Calu3 (cell line): ENCODE measurements around the gene FIGN. TPM values are rescaled to one million over a fixed set of nuclear protein-coding genes. Genes with fewer than 3 reads are reported as not detected.

ENCODE experiments used
- BruUV-seq: library from RNA; stranded (reverse); fragments of 400-500 nt; replicated peaks from 2 replicates; lab custom pipeline; 2021; lab: Mats Ljungman, UMichigan
- CTCF ChIA-PET: fragments of 300-600 bp; sonication (Branson Sonifier 250); formaldehyde crosslinking; loops from one replicate; lab custom pipeline; 2022; ENCODE audit warnings: antibody characterized with exemption; lab: Charles Lee
- DNase-seq: peaks from one replicate; pipeline ENCODE4 v3.0.0; 2022
- H3K27ac Mint-ChIP-seq: one replicate; pipeline ENCODE4 v1.8.0; 2022; ENCODE audit warnings: mixed read lengths; ENCODE audit not compliant: unreplicated experiment
- H3K27me3 Mint-ChIP-seq: one replicate; pipeline ENCODE4 v1.8.0; 2022; ENCODE audit warnings: mixed read lengths; ENCODE audit not compliant: unreplicated experiment
- H3K36me3 Mint-ChIP-seq: one replicate; pipeline ENCODE4 v1.8.0; 2022; ENCODE audit warnings: mild to moderate bottlenecking, moderate library complexity, mixed read lengths; ENCODE audit not compliant: insufficient read depth, unreplicated experiment
- H3K4me1 Mint-ChIP-seq: one replicate; pipeline ENCODE4 v1.8.0; 2022; ENCODE audit warnings: mild to moderate bottlenecking, low read depth, mixed read lengths; ENCODE audit not compliant: unreplicated experiment
- H3K4me3 Mint-ChIP-seq: one replicate; pipeline ENCODE4 v1.8.0; 2022; ENCODE audit warnings: mild to moderate bottlenecking, low read depth, moderate library complexity, mixed read lengths; ENCODE audit not compliant: unreplicated experiment
- H3K9me3 Mint-ChIP-seq: one replicate; pipeline ENCODE4 v1.8.0; 2022; ENCODE audit warnings: low read depth, mixed read lengths; ENCODE audit not compliant: unreplicated experiment
- CTCF ChIP-seq: fragments of 200-600 bp; IDR thresholded peaks from one replicate; pipeline ENCODE4 v1.8.0; 2022; ENCODE audit warnings: antibody characterized with exemption; ENCODE audit not compliant: unreplicated experiment
- intact Hi-C: fragments of 100-400 bp; cut with micrococcal nuclease; formaldehyde crosslinking; loops from one replicate; pipeline ENCODE4 v1.10.0; 2022; ENCODE audit not compliant: unreplicated experiment
- total RNA-seq: library from RNA; stranded (reverse); gene quantifications from 2 replicates; pipeline ENCODE4 v1.2.3, GENCODE V29; 2022

Gene FIGN
- total RNA-seq, 1 experiment from 2014 or later = 9.1 TPM

GRCh38 chr2:163690896-163691295, 44.9 kb downstream of the FIGN start:
- H3K27me3 Mint-ChIP-seq = no peaks in the 10 kb centered on the region
- H3K36me3 Mint-ChIP-seq = no peaks in the 10 kb centered on the region
- no peaks in the 10 kb centered on the region for H3K9me3 Mint-ChIP-seq
- CTCF ChIA-PET = no interaction called here
- H3K4me1 Mint-ChIP-seq = peaks cover 14% of the 10 kb centered on the region
- TF ChIP-seq CTCF = no peak
- no peak overlapping the region for H3K27ac Mint-ChIP-seq
- intact Hi-C loops = no loop called here
- H3K4me3 Mint-ChIP-seq = no peak overlapping the region
- DNase-seq = no peak
- BruUV-seq = no TSS peak

- intact Hi-C loops = no loop called here
- Mint-ChIP-seq H3K4me1 (peaks cover 15% of the 10 kb centered on the region), H3K9me3 (no peaks in the 10 kb centered on the region), H3K27me3 (no peaks in the 10 kb centered on the region), H3K4me3 (no peak overlapping the region), H3K27ac (no peak overlapping the region), H3K36me3 (no peaks in the 10 kb centered on the region)
- CTCF ChIA-PET = no interaction called here
- BruUV-seq = no TSS peak
- DNase-seq = no peak
- TF ChIP-seq CTCF = no peak
Measured at GRCh38 chr2:163687217-163687616, 48.6 kb downstream of the FIGN start.

GRCh38 chr2:163686289-163686688, 49.5 kb downstream of the FIGN start:
- Mint-ChIP-seq H3K36me3 (no peaks in the 10 kb centered on the region), H3K9me3 (no peaks in the 10 kb centered on the region), H3K27me3 (no peaks in the 10 kb centered on the region), H3K4me1 (peaks cover 20% of the 10 kb centered on the region), H3K27ac (no peak overlapping the region), H3K4me3 (no peak overlapping the region)
- no TSS peak for BruUV-seq
- TF ChIP-seq CTCF = no peak
- CTCF ChIA-PET = no interaction called here
- DNase-seq = no peak
- intact Hi-C loops = no loop called here

GRCh38 chr2:163682695-163683094, 53.1 kb downstream of the FIGN start:
- Mint-ChIP-seq H3K27ac (no peak overlapping the region), H3K4me3 (no peak overlapping the region), H3K4me1 (peaks cover 20% of the 10 kb centered on the region), H3K27me3 (no peaks in the 10 kb centered on the region), H3K9me3 (no peaks in the 10 kb centered on the region), H3K36me3 (no peaks in the 10 kb centered on the region)
- intact Hi-C loops = no loop called here
- DNase-seq = peak; percentile 6
- CTCF ChIA-PET = interaction anchor here (0.7 to 1.0 kb wide), 2 partner anchors 18 to 196 kb away, joined by 3 read pairs; no protein-coding TSS in a partner anchor
- no TSS peak for BruUV-seq
- TF ChIP-seq CTCF = peak; percentile 25
